AG09319 (cell line): ENCODE measurements around the gene DYRK1A.

Experiments used
- DNase-seq: peaks from one replicate; pipeline ENCODE4 v3.0.0-alpha.2; 2010; ENCODE audit warnings: low read depth; ENCODE audit errors: extremely low read depth
- CTCF ChIP-seq: IDR thresholded peaks from 2 replicates; pipeline ENCODE4 v1.5.1; 2011; ENCODE audit warnings: low read depth, mild to moderate bottlenecking, inconsistent platforms, low read length, moderate library complexity

The DYRK1A gene

GRCh38 chr21:37365517-37366481, 774 bp upstream of the DYRK1A start:
- no peak for TF ChIP-seq CTCF
- no peak for DNase-seq

- TF ChIP-seq CTCF = no peak
- DNase-seq = no peak
These were observed 746 bp downstream of the DYRK1A start for GRCh38 chr21:37367336-37367702.

DNA sequence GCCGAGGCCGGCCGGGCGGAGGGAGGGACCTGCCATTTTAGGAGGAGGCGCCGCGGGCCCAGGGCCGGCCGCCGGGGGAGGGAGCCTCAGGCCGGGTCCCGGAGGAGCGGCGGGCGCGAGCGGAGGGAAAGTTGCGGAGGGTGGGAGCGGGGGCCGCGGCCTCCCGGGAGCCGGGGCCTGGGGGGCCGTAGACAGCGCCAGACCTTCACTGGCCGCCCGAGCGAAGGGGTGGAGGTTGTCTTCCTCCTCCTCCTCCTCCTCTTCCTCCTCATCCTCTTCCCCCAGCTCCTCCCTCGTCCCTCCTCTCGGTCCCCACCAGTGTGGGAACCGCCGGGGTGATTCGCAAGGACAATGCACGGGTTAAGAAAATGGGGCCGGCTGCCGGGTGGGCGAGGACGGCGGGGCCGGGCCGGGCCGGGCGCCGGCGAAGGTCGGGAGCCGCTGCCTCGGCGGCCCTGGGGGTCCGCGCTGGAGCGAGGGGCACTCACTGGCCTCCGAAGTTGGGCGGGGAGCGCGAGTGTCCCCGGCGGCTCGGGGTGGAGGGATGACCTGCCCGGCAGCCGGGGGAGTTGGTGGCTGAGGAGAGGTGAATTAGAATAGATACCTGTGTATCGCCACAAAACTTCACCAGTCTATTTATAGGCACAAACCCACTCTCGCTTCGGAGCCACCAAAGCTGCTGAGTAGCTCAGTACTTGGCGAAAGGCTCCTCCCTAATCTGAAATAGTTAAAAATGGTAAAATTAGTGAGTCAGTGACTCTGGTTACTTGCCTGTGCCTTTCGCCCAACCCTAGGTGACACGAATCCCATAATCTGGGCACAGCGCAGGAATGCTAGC, 1.3 kb downstream of the DYRK1A start:
- TF ChIP-seq CTCF = no peak
- no peak for DNase-seq

DNA sequence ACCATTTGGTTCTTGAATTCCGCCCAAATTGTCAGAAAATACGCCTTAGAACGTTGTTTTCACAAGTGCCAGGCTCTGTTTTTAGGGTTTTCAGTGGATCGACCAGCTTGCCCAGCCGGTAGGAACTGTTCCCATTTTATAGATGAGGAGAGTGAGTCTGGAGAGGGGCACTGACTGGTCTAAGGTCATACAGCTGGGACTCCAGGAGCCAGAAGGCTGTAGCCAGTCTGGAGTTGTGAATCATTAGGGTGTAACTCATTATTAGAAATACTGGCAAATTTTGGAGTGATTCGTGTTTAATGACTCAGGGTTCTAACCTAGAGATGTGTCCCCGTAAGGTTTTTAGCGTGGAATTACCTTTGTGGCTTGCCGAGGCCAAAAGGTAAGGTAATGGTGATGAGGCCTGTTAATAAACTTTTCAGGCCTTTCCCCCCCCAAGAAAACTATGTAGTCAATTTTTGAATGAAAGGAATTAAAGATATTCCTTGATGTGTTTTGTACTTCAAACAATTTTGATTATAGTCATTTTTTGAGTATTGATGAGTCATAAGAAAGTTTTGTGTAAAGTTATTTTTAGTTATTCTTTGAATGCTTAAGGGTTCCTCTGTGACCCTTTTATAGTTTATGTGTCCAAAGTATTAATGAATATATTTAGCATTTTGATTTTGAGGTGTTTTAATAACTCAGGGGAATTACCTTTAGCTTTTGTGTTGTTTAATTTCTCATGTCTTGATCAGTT, 2.1 kb downstream of the DYRK1A start:
- no peak for TF ChIP-seq CTCF
- DNase-seq = no peak

- DNase-seq = no peak
- TF ChIP-seq CTCF = no peak
These were observed 2.8 kb downstream of the DYRK1A start for GRCh38 chr21:37369307-37369854.

GRCh38 chr21:37370152-37371040, 3.8 kb downstream of the DYRK1A start:
- no peak for TF ChIP-seq CTCF
- no peak for DNase-seq
